ENCODE results near the gene ARSH.

ARSH gene

GRCh38 chrX:3017492-3017891 is 11.1 kb downstream of the ARSH start:
- DNase-seq (ENCODE audit: extremely low read depth, insufficient read length) = no peak
- Histone ChIP-seq H3K4me3 (replicated peaks; ENCODE audit: low read depth, low read length) (no peak overlapping the region), H3K27me3 (replicated peaks; ENCODE audit: control insufficient read depth, insufficient read depth, low read length) (no peaks in the 10 kb centered on the region), H3K36me3 (ENCODE audit: control insufficient read depth, insufficient read depth, low read length) (no peaks in the 10 kb centered on the region)
- TF ChIP-seq, protein P1, sequence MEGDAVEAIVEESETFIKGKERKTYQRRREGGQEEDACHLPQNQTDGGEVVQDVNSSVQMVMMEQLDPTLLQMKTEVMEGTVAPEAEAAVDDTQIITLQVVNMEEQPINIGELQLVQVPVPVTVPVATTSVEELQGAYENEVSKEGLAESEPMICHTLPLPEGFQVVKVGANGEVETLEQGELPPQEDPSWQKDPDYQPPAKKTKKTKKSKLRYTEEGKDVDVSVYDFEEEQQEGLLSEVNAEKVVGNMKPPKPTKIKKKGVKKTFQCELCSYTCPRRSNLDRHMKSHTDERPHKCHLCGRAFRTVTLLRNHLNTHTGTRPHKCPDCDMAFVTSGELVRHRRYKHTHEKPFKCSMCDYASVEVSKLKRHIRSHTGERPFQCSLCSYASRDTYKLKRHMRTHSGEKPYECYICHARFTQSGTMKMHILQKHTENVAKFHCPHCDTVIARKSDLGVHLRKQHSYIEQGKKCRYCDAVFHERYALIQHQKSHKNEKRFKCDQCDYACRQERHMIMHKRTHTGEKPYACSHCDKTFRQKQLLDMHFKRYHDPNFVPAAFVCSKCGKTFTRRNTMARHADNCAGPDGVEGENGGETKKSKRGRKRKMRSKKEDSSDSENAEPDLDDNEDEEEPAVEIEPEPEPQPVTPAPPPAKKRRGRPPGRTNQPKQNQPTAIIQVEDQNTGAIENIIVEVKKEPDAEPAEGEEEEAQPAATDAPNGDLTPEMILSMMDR (IDR thresholded peaks at IDR 0.05; ENCODE audit: insufficient read depth, low read length, poor library complexity, severe bottlenecking) = no peak

GRCh38 chrX:3024176-3024575 is 17.8 kb downstream of the ARSH start:
- no peak overlapping the region for H3K4me3 ChIP-seq (replicated peaks; ENCODE audit: low read depth, low read length)
- no peak for DNase-seq (ENCODE audit: extremely low read depth, insufficient read length)
- TF ChIP-seq, protein P1 (IDR thresholded peaks at IDR 0.05; ENCODE audit: insufficient read depth, low read length, poor library complexity, severe bottlenecking) = no peak
- H3K27me3 ChIP-seq (replicated peaks; ENCODE audit: control insufficient read depth, insufficient read depth, low read length) = no peaks in the 10 kb centered on the region
- no peaks in the 10 kb centered on the region for H3K36me3 ChIP-seq (ENCODE audit: control insufficient read depth, insufficient read depth, low read length)

DNA sequence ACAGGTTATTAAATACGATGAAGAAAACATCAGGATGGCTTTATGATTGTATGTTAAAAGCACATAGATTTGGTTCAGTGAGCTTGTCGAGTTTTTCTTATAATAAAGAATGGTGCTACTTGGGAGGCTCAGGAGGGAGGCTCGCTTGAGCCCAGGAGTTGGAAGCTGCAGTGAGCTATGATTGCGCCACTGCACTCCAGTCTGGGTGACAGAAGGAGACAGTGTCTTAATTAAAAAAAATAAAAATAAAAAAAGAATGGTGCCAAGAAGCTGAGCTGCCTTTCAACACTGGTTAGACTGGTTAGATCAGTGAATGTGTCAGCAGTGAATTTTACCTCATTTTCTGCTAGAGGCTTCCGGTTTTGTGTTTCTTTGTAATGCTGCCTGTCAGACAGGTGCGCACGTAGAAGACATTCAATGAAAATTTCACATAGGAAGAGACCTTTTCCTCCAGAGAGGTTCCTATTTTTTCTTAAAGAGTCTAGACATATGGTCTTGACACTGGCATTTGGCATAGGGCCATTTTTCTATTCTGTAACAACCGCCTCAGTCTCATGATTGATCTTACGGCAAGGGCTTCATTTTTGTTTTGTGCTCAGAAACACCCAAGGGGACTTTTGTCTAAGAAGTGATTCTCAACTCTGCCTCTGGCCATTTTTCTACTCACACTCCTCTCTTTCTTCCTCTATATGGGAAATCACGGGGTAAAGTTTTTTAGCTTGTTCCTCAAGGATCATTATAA is 19.9 kb downstream of the ARSH start:
- TF ChIP-seq, protein P1 (IDR thresholded peaks at IDR 0.05; ENCODE audit: insufficient read depth, low read length, poor library complexity, severe bottlenecking) = no peak
- H3K27me3 ChIP-seq (replicated peaks; ENCODE audit: control insufficient read depth, insufficient read depth, low read length) = no peaks in the 10 kb centered on the region
- H3K36me3 ChIP-seq (ENCODE audit: control insufficient read depth, insufficient read depth, low read length) = no peaks in the 10 kb centered on the region
- H3K4me3 ChIP-seq (replicated peaks; ENCODE audit: low read depth, low read length) = no peak overlapping the region
- DNase-seq (ENCODE audit: extremely low read depth, insufficient read length) = no peak

GRCh38 chrX:3029129-3029528 is 22.8 kb downstream of the ARSH start:
- DNase-seq (ENCODE audit: extremely low read depth, insufficient read length) = no peak
- TF ChIP-seq, protein P1 (IDR thresholded peaks at IDR 0.05; ENCODE audit: insufficient read depth, low read length, poor library complexity, severe bottlenecking) = no peak
- no peaks in the 10 kb centered on the region for H3K36me3 ChIP-seq (ENCODE audit: control insufficient read depth, insufficient read depth, low read length)

DNA sequence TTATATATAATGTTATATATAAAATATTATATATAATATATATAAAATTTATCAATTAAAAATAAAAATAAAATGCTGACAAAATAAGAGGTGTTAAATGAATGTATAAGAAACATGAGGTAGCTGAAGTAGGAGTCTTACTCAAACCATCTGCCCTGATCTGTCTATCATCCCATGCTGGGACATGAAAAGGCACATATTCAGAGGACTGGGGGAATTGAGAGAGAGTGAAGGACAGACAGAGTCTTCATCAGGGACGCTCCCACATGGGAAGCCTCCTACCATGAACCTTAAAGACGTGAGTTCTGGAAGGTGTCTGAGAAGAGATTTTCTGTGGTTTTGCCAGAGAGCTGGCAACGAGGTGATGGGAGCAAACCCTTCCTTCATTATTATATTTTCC is 30.9 kb downstream of the ARSH start:
- no peak for DNase-seq (ENCODE audit: extremely low read depth, insufficient read length)
- Histone ChIP-seq H3K36me3 (ENCODE audit: control insufficient read depth, insufficient read depth, low read length) (no peaks in the 10 kb centered on the region), H3K4me3 (replicated peaks; ENCODE audit: low read depth, low read length) (no peak overlapping the region), H3K27me3 (replicated peaks; ENCODE audit: control insufficient read depth, insufficient read depth, low read length) (no peaks in the 10 kb centered on the region)
- TF ChIP-seq, protein P1 (IDR thresholded peaks at IDR 0.05; ENCODE audit: insufficient read depth, low read length, poor library complexity, severe bottlenecking) = no peak

More at GRCh38 chrX:3029129-3029528, 22.8 kb downstream of the ARSH start:
- H3K27me3 ChIP-seq (replicated peaks; ENCODE audit: control insufficient read depth, insufficient read depth, low read length) = no peaks in the 10 kb centered on the region
- H3K4me3 ChIP-seq (replicated peaks; ENCODE audit: low read depth, low read length) = no peak overlapping the region

All from GM06990 (cell line).